ENCODE data around the gene PTPA. TPM values are rescaled to one million over a fixed set of nuclear protein-coding genes. Genes with fewer than 3 reads are reported as not detected.

The PTPA gene
- total and polyA plus RNA-seq, 2 donors (not counting 3 experiments of a cell fraction or from before 2014, with no cell fraction given): 97.7 to 121 TPM

DNA sequence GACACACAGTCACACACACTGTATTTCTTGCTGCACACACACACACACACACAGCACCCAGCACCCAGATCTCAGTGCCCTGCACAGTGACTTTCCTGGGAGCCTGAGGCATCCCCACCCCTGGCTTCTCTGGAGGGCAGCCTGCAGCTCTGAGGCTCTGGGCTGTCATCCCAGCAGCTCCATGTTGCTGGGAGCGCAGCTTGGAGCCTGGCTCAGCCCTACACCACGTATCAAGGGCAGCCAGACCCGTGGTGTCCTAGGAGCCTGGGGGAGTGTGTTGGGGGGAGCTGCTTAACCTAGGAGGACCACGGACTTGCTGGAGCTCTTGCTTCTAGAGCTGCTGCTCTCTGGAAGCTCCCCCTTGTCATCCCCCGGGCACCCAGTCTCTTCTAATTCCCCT lies 61.6 kb downstream of the PTPA start:
- no TSS peak for BruUV-seq (replicated peaks)
- Histone ChIP-seq H4K20me1 (replicated peaks; ENCODE audit: control insufficient read depth, extremely low read depth, insufficient read depth, low read length) (no peaks in the 10 kb centered on the region), H3K9ac (replicated peaks; ENCODE audit: extremely low read depth, insufficient read depth, low read length) (no peak overlapping the region), H3K27me3 (ENCODE audit: control insufficient read depth in 2 of 2, insufficient read depth in 2 of 2, low read length in 2 of 2) (no peaks in the 10 kb centered on the region), H3K4me3 (replicated peaks in 1 of 3; ENCODE audit: insufficient read depth in 1 of 3, low read depth in 1 of 3, low read length in 3 of 3) (no peak overlapping the region), H3K9me3 (replicated peaks; ENCODE audit: control insufficient read depth, insufficient read depth, low read length) (no peaks in the 10 kb centered on the region), H3K36me3 (ENCODE audit: control insufficient read depth in 2 of 2, extremely low read depth in 1 of 2, insufficient read depth in 2 of 2, low read length in 2 of 2) (no peaks in the 10 kb centered on the region), H3K79me2 (ENCODE audit: control insufficient read depth, insufficient read depth, low read length) (peaks cover 12% of the 10 kb centered on the region), H2AFZ (ENCODE audit: low read depth, low read length) (no peak overlapping the region), H3K4me2 (ENCODE audit: insufficient read depth, low read length) (no peak overlapping the region), H3K27ac (ENCODE audit: insufficient read depth, low read depth, low read length) (no peak overlapping the region), H3K4me1 (ENCODE audit: control insufficient read depth, extremely low read depth, insufficient read depth, low read length) (peaks cover 35% of the 10 kb centered on the region), H3K9me1 (replicated peaks; ENCODE audit: control insufficient read depth, extremely low read depth, insufficient read depth, low read length) (no peaks in the 10 kb centered on the region)
- ChIA-PET POLR2A (interaction anchor here (0.9 kb wide), 1 partner anchor 30 kb away, joined by 3 read pairs; no protein-coding TSS in a partner anchor), CTCF (interaction anchor here (1.1 to 9.3 kb wide), 10 partner anchors 19 to 451 kb away, joined by 3 to 287 read pairs (median 10); no protein-coding TSS in a partner anchor)
- DNase-seq (ENCODE audit: low read depth, low spot score) (no peak), FAIRE-seq (no peak)
- TF ChIP-seq JUN (IDR thresholded peaks at IDR 0.05; ENCODE audit: borderline replicate concordance, insufficient read depth, insufficient read length, low read depth) (no peak), FOS (IDR thresholded peaks at IDR 0.05; ENCODE audit: borderline replicate concordance, insufficient read depth, low read length) (no peak), EZH2 (IDR thresholded peaks at IDR 0.05; ENCODE audit: borderline replicate concordance, low read depth, low read length, severe bottlenecking) (no peak), MYC (IDR thresholded peaks at IDR 0.05; ENCODE audit: low read depth, low read length) (no peak), POLR2A (IDR thresholded peaks at IDR 0.05; ENCODE audit: low read depth, low read length) (no peak)
- TF ChIP-seq, protein P1, sequence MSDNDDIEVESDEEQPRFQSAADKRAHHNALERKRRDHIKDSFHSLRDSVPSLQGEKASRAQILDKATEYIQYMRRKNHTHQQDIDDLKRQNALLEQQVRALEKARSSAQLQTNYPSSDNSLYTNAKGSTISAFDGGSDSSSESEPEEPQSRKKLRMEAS (IDR thresholded peaks at IDR 0.05; ENCODE audit: insufficient read depth, insufficient read length): no peak
- TF ChIP-seq, protein P2, sequence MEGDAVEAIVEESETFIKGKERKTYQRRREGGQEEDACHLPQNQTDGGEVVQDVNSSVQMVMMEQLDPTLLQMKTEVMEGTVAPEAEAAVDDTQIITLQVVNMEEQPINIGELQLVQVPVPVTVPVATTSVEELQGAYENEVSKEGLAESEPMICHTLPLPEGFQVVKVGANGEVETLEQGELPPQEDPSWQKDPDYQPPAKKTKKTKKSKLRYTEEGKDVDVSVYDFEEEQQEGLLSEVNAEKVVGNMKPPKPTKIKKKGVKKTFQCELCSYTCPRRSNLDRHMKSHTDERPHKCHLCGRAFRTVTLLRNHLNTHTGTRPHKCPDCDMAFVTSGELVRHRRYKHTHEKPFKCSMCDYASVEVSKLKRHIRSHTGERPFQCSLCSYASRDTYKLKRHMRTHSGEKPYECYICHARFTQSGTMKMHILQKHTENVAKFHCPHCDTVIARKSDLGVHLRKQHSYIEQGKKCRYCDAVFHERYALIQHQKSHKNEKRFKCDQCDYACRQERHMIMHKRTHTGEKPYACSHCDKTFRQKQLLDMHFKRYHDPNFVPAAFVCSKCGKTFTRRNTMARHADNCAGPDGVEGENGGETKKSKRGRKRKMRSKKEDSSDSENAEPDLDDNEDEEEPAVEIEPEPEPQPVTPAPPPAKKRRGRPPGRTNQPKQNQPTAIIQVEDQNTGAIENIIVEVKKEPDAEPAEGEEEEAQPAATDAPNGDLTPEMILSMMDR (IDR thresholded peaks at IDR 0.05; ENCODE audit: extremely low read depth in 1 of 2, insufficient read depth in 1 of 2, low read depth in 1 of 2, low read length in 2 of 2): no peak
- intact Hi-C loops (cut with micrococcal nuclease) (no loop called here), dilution Hi-C loops (cut with MboI; ENCODE audit: extremely low pct_ligation_motif_present, low sequenced_read_pairs) (no loop called here)

Data from endothelial cell of umbilical vein (primary cell).